Stimulated activated CD8-positive, alpha-beta memory T cell treated with anti-CD3 and anti-CD28 coated beads, Interleukin-4, amount 100 ng/mL, for 1 hour (primary cell): Measurements from ENCODE around the gene PPP4R3A.
"Not testable (repeated sequence)": the region's sequence is repeated elsewhere in the genome, so short reads cannot be mapped to it uniquely, and the experiment has no call there.

Source experiments
- DNase-seq, 2 donors: peaks; one replicate each; pipeline ENCODE4 v3.0.0-alpha.2; 2020; ENCODE audit warnings: low read depth in 2 of 2, low spot score in 1 of 2

The PPP4R3A gene

DNA sequence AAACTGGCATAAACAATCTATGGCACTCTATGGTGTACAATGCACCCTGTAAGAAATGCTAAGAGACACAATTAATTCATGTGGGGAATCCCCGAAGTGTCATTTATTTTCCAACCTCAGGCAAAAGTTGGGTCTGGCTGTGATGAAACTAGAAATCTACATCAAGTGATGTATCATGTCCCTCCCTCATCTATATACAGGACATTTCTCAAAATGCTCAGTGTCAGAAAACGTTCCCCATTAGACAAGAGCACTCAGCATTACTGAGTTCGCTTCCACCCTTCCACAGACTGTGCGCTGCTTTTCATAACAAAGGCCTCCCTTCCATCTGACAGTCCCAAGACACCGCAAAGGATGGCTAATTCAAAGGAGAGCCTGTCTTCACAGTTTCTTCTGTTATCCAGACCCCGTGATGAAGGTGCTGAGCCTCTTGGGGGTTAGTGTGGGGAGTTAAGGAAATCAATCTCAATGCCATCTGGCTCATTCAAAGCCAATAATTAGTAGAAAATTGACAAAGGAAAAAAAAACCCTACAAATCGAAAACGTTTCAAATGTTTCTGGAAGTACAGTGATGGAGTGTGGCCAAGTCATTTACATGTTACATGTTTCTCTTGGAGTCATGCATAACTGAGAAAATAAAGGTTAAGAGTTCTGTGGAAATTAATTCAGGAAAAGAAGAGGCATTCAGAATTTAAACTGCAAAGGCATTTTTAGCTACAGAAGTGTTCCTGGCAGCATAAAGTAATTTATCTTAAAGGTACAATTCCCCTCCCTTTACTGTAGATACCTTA is 100.0 kb downstream of the PPP4R3A start:
- DNase-seq: no peak

DNA sequence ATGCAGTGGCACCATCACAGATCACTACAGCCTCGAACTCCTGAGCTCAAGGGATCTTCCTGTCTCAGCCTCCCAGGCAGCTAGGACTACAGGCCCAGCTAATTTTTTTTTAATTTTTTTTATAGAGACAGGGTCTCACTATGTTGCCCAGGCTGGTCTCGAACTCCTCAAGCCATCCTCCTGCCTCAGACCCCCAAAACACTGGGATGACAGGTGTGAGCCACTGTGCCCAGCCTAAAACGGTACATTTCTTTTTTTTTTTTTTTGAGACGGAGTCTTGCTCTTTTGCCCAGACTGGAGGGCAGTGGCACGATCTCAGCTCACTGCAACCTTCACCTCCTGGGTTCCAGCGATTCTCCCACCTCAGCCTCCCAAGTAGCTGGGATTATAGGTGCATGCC is 100.9 kb downstream of the PPP4R3A start:
- not testable (repeated sequence) for DNase-seq
